Right renal cortex interstitium (tissue), 3 donors: ENCODE measurements around the gene PRSS48. TPM values are rescaled to one million over a fixed set of nuclear protein-coding genes. Genes with fewer than 3 reads are reported as not detected.
A peak's percentile ranks its signal among the peaks of the same experiment; 100 is the strongest.
"Not testable (repeated sequence)": the region's sequence is repeated elsewhere in the genome, so short reads cannot be mapped to it uniquely, and the experiment has no call there.

ENCODE experiments used
- DNase-seq, 3 donors: peaks; one replicate each; pipeline ENCODE4 v3.0.0-alpha.2; 2013; ENCODE audit warnings: low read depth in 3 of 3, low spot score in 2 of 3
- polyA plus RNA-seq, 3 donors: library from polyadenylated mRNA; unstranded; fragments of 120-200 nt; gene quantifications; one replicate each; pipeline ENCODE4 v1.2.1, GENCODE V29; 2013; ENCODE audit not compliant: insufficient read length in 3 of 3

Gene PRSS48
- polyA plus RNA-seq, result not detected

- DNase-seq, result peak; percentile 3 to 17 (median 16)
These were observed at the start of gene PRSS48 for GRCh38 chr4:151276787-151277562. PRSS48 (plus strand) TSS chr4:151277161; CDS start chr4:151277173, 12 bp downstream.

GRCh38 chr4:151227172-151227571 lies 49.8 kb upstream of the PRSS48 start:
- DNase-seq, result no peak

- no peak for DNase-seq
These were observed 49.2 kb upstream of the PRSS48 start for GRCh38 chr4:151227731-151228130.

- DNase-seq, result no peak
These were observed 48.5 kb upstream of the PRSS48 start for GRCh38 chr4:151228189-151229119.

- DNase-seq, result no peak
These were observed 44.9 kb upstream of the PRSS48 start for GRCh38 chr4:151231915-151232595.

- DNase-seq, result no peak
These were observed 43.4 kb upstream of the PRSS48 start for GRCh38 chr4:151233600-151233999.

- DNase-seq, result not testable (repeated sequence)
These were observed 41.6 kb upstream of the PRSS48 start for GRCh38 chr4:151235373-151235772.

- no peak for DNase-seq
These were observed 40.9 kb upstream of the PRSS48 start for GRCh38 chr4:151236036-151236435.

GRCh38 chr4:151238477-151238876 lies 38.5 kb upstream of the PRSS48 start:
- DNase-seq, result no peak

GRCh38 chr4:151239608-151240007 lies 37.4 kb upstream of the PRSS48 start:
- DNase-seq, result no peak

- no peak for DNase-seq
These were observed 34.7 kb upstream of the PRSS48 start for GRCh38 chr4:151242305-151242704.

GRCh38 chr4:151246742-151247141 lies 30.2 kb upstream of the PRSS48 start:
- DNase-seq, result no peak

- DNase-seq, result no peak
These were observed 29.6 kb upstream of the PRSS48 start for GRCh38 chr4:151247395-151247794.

GRCh38 chr4:151248519-151248918 lies 28.4 kb upstream of the PRSS48 start:
- no peak for DNase-seq

GRCh38 chr4:151250706-151251105 lies 26.3 kb upstream of the PRSS48 start:
- DNase-seq, result no peak

GRCh38 chr4:151251603-151252304 lies 25.2 kb upstream of the PRSS48 start:
- DNase-seq, result no peak

- not testable (repeated sequence) for DNase-seq
These were observed 21.7 kb upstream of the PRSS48 start for GRCh38 chr4:151255226-151255625.

GRCh38 chr4:151255680-151256079 lies 21.3 kb upstream of the PRSS48 start:
- DNase-seq, result not testable (repeated sequence)

- DNase-seq, result no peak
These were observed 20.8 kb upstream of the PRSS48 start for GRCh38 chr4:151256134-151256533.

GRCh38 chr4:151257704-151258103 lies 19.3 kb upstream of the PRSS48 start:
- no peak for DNase-seq
